ENCODE measurements around the gene SULT1C4.
"Not testable (repeated sequence)": the region's sequence is repeated elsewhere in the genome, so short reads cannot be mapped to it uniquely, and the experiment has no call there.

SULT1C4 gene
- total RNA-seq: 0 to 0.27 reads per million in 2 donors

DNA sequence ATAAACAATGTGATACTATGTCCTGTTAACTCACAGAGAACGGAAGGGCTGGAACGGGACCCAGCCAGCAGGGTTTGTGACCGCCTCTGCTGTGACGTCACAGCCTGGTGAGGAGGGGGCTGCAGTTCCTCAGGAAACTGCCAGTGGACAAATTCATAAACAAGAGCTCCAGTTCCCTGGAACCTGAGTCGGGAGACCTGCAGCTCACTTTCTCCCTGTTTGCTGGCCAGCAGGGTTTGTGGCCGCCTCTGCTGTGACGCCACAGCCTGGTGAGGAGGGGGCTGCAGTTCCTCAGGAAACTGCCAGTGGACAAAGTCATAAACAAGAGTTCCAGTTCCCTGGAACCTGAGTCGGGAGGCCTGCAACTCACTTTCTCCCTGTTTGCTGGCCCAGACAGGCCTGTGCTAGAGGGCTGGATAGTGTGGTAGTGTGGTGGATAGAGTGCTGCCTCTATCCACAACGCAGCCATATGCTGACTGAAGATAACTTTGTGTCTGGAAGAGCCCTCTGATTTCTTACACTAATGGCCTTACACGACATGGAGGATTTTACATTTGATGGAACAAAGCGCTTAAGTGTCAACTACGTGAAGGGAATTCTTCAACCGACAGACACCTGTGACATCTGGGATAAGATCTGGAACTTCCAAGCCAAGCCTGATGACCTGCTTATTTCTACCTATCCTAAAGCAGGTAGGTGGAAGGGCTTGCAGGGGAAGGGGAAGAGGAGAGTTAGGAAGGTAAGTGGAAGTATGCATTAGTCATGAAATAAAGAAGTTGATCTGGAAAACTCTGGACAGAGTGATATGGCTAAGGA lies at the start of gene SULT1C4:
Gene SULT1C4, plus strand, starts transcription at position 140 of the 816 bp plus-strand sequence. Its CDS starts 384 bp downstream, at position 524.
- DNase-seq: no peak

GRCh38 chr2:108329771-108330170 lies 48.0 kb upstream of the SULT1C4 start:
- no peak for DNase-seq

DNA sequence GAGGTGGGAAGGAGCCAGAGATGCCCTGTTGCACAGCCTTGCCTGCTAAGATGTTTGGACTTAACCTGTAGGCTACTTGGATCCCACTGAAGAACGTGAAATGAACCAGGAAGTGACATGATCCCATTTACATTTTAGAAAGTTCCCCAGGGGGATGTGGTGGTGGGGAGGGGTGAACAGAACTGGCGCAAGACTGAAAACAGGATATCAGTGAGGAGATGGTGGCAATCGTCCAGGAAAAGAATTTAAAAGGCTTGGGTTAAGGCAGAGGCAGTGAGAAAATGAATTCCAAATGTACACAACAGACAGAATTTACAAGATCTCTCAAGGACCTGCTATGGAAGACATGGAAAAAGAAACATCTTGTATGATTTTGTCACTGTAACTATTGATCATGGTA lies 46.8 kb upstream of the SULT1C4 start:
- no peak for DNase-seq

- no peak for DNase-seq
These were observed 31.8 kb upstream of the SULT1C4 start for GRCh38 chr2:108345951-108346350.

DNA sequence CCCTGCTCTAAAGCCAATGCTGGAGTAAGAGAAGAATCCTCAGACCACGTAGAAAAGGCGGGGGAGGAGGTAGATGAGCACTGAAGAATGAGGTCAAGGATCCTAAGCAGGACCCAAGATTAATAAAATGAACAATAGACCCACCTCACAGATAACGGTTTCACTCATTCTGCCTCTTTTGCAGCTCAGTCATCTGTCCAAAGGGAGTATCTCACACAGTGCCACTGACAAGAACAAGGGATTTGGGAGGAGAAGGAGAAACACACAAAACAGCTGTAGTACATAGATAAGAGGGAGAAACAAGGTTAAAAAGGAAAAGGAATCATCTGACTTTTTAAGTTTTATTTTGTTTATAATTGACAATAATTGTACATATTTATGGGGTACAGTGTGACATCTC lies 30.9 kb upstream of the SULT1C4 start:
- no peak for DNase-seq

DNA sequence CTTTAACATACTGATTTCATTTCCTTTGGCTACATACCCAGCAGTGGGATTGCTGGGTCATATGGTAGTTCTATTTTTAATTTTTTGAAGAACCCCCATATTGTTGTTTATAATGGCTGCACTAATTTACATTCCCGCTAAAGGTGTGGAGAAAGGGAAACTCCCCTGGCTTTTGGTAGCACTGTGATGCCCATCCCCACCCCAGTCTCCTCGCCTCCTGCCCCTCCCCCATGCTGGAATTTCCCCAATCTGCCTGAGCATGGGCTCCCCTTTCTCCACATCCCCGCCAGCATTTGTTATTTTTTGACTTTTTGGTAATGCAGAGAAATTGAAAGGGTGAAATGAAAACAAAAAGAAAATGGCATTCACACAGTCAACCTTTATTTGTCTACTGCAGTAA lies 30.0 kb upstream of the SULT1C4 start:
- DNase-seq: no peak

DNA sequence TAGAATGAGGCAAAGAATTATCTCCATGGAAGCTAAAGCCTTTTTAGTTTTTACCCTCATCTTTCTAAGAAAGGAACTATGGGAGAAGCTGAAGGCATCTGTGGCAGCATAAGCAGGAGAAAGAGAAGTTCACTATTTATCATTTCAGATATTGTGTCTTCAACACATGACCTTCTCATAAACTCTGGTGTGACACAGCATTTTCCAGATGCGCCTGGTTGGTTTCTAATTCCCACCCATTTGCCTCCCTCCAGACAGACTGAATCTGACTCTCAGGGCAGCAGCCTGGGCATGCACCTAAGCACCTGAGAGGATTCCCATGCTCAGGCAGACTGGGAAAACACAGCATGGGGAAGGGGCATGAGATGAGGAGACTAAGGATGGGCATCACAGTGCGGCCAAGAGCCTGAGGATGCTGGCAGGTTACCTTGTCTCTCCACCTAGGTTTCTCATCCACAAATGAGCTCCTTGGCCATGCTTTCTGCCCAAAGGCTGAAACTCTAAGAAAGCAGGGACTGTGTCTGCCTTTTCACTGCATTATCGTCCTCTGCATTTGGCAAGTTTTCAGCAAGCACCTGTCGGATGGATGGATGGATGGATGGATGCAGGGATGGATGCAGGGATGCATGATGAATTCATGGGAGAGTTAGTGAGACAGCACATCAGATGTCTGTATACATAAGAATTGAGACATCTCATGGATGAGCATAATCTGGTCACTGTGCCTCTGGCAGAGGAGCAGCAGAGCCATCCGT lies 28.8 kb upstream of the SULT1C4 start:
- DNase-seq: no peak

GRCh38 chr2:108349571-108349928 lies 28.2 kb upstream of the SULT1C4 start:
- no peak for DNase-seq

- no peak for DNase-seq
These were observed 25.9 kb upstream of the SULT1C4 start for GRCh38 chr2:108351889-108352288.

DNA sequence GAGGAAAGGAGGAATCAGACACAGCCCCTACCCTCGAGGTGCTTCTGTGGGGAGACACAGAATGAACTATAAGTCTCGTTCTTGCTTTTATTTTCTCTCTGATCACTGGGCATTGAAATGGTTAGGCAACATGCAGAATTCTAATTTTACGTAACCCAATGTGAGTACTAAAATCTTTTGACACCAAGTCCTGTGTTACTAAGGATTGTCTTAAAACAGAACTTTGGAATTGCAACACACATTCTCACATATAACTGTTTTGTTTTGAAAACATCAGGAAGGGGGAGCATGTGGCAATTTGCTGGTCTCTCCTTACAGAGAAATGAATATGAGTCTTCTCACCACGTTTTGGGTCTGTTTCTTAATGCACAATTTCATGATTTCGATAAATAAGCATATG lies 23.6 kb upstream of the SULT1C4 start:
- no peak for DNase-seq

- no peak for DNase-seq
These were observed 21.6 kb upstream of the SULT1C4 start for GRCh38 chr2:108355906-108356734.

GRCh38 chr2:108359336-108359735 lies 18.4 kb upstream of the SULT1C4 start:
- not testable (repeated sequence) for DNase-seq

DNA sequence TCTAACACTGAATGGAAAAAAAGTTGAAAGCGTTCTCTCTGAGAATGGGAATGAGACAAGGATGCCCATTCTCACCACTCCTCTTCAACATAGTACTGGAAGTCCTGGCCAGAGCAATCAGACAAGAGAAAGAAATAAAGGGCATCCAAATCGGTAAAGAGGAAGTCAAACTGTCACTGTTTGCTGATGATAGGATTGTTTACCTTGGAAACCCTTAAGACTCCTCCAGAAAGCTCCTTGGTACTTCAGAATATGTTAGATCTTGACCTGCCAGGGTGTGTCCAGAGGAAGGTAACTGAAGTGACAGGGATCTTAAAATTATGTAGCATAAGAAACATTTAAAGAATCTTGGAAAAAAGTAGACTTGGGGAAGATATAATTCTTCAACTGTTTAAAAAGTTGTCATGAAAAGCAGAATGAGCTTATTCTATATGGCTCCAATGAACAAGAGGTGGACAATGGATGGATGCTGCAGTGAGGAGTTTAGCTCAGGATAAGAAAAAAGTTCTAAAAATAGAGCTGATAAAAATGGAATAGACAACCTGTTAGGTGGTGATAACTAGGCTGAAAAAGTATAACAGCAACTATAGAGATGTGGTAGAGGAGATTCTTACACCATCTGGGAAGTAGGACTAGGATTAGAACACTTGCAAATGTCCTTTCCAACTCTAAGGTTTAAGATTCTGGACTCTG lies 16.8 kb upstream of the SULT1C4 start:
- no peak for DNase-seq

DNA sequence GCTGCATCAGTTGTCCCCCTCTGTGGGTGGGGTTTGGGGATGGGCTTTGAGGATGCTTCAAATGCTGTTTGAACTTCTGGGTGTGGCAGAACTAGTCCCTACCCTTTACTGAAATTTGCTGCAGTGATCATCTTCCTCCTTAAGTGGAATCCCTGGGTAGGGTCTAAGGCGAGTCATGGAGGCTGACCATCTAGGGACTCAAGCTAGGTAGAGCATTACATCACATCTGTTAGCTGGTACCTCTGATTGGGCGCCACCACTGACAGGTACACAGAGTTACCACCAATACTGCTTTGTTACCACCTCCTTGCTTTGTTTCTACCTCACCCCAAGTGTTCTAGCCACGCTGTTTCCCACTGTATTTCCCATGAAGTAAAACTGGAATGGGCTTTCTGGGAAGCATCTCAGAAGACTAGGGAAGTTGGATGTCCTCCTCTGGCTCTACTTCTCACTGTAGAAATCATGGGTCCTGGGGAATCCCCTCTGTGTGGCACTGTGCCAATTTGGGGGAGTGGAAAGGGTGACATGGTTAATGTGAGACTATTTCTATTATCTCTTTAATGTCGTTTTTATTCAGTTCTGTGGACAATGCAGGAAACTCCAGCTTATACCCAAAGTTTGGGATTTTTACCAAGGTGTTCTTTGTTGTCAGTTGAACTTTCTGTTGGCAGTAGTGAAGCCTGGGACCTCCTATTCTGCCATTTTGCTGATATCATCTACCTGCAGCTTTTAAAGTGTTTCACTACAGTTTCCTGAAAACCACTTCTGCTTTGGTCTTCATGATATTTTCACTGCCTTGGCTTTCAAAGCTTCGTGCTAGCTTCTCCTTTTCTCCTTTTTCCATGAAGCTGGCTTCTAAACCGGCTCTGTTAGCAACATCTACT lies 14.5 kb upstream of the SULT1C4 start:
- no peak for DNase-seq

- no peak for DNase-seq
These were observed 13.9 kb upstream of the SULT1C4 start for GRCh38 chr2:108363908-108364225.

GRCh38 chr2:108364676-108365297 lies 13.0 kb upstream of the SULT1C4 start:
- no peak for DNase-seq

- no peak for DNase-seq
These were observed 12.1 kb upstream of the SULT1C4 start for GRCh38 chr2:108365656-108366055.

DNA sequence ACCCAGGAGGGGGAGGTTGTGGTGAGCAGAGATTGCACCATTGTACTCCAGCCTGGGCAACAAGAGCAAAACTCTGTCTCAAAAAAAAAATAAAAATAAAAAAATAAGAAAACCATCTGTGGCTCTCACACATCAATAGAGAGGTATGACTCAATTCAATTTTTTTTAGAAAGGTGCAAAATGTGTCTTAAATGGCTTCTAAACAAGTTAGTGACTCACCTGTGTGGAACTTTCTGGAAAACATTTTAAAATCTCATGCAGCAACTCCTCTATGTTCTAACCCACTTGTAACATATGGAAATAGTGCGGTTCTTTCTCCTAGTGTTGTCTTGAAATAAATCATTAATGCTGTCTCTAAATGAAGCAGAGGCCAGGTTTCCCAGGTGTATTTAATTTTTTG lies 10.7 kb upstream of the SULT1C4 start:
- DNase-seq: no peak

- no peak for DNase-seq
These were observed 10.1 kb upstream of the SULT1C4 start for GRCh38 chr2:108367561-108368175.

DNA sequence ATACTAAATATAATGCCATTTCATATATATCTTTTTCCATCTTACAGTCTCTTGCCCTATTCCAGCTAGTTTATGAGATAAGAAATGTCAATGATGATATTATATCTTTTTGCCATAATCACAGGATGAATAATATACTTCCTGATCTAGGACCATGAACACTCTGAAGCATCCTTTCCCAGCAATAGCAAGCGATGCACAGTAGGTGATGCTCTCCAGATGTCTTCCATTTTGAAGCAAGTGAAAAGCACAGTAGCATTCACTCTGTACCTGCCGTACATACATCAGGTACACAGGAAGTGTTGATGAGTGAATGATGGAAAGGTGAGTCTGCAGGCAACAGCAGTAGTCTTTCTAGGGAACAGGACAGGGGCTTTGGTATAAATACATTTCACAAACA lies 8.6 kb upstream of the SULT1C4 start:
- no peak for DNase-seq

- DNase-seq: peak in 1 of 5 experiments; percentile 7
These were observed 7.7 kb upstream of the SULT1C4 start for GRCh38 chr2:108370080-108370479.

Measured in T-helper 2 cell (primary cell).